Measurements from ENCODE around the gene RNF150. TPM values are rescaled to one million over a fixed set of nuclear protein-coding genes. Genes with fewer than 3 reads are reported as not detected.

The RNF150 gene
- total RNA-seq, 2 donors from 2014 or later: 2.3 to 4.6 TPM

DNA sequence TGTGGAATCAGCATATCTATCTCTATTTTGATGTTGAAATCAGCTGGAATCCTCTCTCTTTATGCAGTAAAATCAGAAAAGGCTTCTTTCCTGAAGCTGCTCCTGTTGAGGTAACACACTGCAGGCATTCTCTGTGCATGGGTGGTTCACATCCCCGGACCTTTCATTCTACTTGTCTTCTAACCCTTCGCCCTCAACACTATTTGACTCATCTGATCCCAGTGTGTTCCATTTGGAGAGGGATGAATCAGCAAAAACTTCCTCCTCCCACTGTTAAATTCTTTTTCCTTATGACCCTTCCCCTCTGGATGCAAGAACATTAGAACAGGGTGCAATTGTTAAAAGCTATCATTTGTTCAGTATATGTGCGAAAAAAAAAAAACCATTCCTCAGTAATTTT is 67.4 kb downstream of the RNF150 start:
- DNase-seq: no peak
- H3K36me3 ChIP-seq (replicated peaks in 1 of 2; ENCODE audit: insufficient read depth in 1 of 2, low read depth in 2 of 2): no peaks in the 10 kb centered on the region
- H3K4me3 ChIP-seq: no peak overlapping the region
- TF ChIP-seq, protein P1, sequence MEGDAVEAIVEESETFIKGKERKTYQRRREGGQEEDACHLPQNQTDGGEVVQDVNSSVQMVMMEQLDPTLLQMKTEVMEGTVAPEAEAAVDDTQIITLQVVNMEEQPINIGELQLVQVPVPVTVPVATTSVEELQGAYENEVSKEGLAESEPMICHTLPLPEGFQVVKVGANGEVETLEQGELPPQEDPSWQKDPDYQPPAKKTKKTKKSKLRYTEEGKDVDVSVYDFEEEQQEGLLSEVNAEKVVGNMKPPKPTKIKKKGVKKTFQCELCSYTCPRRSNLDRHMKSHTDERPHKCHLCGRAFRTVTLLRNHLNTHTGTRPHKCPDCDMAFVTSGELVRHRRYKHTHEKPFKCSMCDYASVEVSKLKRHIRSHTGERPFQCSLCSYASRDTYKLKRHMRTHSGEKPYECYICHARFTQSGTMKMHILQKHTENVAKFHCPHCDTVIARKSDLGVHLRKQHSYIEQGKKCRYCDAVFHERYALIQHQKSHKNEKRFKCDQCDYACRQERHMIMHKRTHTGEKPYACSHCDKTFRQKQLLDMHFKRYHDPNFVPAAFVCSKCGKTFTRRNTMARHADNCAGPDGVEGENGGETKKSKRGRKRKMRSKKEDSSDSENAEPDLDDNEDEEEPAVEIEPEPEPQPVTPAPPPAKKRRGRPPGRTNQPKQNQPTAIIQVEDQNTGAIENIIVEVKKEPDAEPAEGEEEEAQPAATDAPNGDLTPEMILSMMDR (IDR thresholded peaks at IDR 0.05): no peak
- no peak for TF ChIP-seq POLR2A (IDR thresholded peaks at IDR 0.05)
- H3K27ac ChIP-seq: no peak overlapping the region
- no peaks in the 10 kb centered on the region for H3K9me3 ChIP-seq
- no peaks in the 10 kb centered on the region for H3K27me3 ChIP-seq
- 66 to 84% methylated on average over 3 of the region's 3 CpGs for WGBS, 2 donors
- no peak for ATAC-seq
- intact Hi-C loops (cut with DNase I): no loop called here
- H3K4me1 ChIP-seq: no peaks in the 10 kb centered on the region

DNA sequence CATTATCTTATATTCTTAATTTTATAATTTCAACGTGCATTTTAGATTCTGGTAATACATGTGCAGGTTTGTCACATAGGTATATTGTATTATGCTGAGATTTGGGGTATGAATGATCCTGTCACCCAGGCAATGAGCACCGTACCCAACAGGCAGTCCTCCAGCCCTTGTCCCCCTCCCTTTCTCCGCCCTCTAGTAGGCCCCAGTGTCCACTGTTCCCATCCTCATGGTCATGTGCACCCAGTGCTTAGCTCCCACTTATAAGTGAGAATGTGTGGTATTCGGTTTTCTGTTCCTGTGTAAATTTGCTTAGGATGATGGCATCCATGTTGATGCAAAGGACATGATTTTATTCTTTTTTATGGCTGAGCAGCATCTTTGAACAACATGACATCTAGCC is 70.6 kb downstream of the RNF150 start:
- 63 to 69% methylated on average over 4 of the region's 4 CpGs for WGBS, 2 donors
- no peak overlapping the region for H3K4me3 ChIP-seq
- ATAC-seq: no peak
- DNase-seq: no peak
- H3K27me3 ChIP-seq: no peaks in the 10 kb centered on the region
- no peaks in the 10 kb centered on the region for H3K36me3 ChIP-seq (replicated peaks in 1 of 2; ENCODE audit: insufficient read depth in 1 of 2, low read depth in 2 of 2)
- no peak for TF ChIP-seq POLR2A (IDR thresholded peaks at IDR 0.05)
- TF ChIP-seq, protein P1 (IDR thresholded peaks at IDR 0.05): no peak
- no peaks in the 10 kb centered on the region for H3K9me3 ChIP-seq
- intact Hi-C loops (cut with DNase I): no loop called here
- H3K27ac ChIP-seq: no peak overlapping the region
- no peaks in the 10 kb centered on the region for H3K4me1 ChIP-seq

DNA sequence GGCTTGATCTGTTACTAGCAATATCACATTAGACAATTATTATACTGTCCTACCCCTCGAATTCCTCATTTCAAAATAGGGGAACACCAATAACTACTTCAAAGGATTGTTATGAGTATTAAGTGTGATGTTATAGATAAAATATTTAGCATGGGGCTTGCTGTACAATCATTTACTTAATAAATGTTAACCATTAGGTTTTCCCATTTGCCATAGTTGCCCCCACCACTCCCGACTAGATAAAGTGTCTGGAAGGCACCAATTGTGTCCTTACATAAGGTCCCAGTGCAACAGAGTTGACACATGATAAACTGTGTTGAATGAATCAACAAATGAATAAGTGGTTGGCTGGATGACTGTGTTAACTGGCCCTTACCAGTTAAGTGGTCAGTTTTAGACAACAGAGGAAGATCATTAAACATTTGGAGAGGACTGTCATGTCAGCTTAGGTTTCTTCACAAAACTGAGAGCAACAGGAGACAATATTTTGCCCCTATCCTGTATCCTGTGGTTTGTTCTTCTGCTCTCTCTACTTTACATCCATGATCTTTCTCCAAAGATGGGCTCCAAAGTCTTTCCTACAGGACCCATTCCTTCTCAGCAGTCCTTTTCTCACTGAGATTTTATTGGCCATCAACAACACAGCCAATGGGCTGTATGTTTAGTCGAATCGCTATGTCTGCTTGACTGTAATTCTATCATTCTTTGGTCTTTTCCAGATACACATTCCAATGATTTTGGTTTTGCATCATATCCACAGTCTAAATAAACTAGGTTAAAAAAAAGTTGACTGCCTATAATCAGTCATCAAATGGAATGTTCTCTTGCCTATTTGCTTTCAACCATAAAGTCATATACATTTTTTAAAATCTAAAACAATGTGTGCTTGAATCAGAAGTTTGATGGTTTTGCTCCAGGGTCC is 74.4 kb downstream of the RNF150 start:
- Histone ChIP-seq H3K4me1 (no peaks in the 10 kb centered on the region), H3K27me3 (no peaks in the 10 kb centered on the region), H3K27ac (no peak overlapping the region), H3K4me3 (no peak overlapping the region), H3K36me3 (replicated peaks in 1 of 2; ENCODE audit: insufficient read depth in 1 of 2, low read depth in 2 of 2) (no peaks in the 10 kb centered on the region), H3K9me3 (no peaks in the 10 kb centered on the region)
- WGBS, 2 donors: 40 to 47% methylated on average over 4 of the region's 4 CpGs
- TF ChIP-seq POLR2A (IDR thresholded peaks at IDR 0.05): no peak
- TF ChIP-seq, protein P1 (IDR thresholded peaks at IDR 0.05): no peak
- ATAC-seq (no peak), DNase-seq (no peak)
- intact Hi-C loops (cut with DNase I): no loop called here

DNA sequence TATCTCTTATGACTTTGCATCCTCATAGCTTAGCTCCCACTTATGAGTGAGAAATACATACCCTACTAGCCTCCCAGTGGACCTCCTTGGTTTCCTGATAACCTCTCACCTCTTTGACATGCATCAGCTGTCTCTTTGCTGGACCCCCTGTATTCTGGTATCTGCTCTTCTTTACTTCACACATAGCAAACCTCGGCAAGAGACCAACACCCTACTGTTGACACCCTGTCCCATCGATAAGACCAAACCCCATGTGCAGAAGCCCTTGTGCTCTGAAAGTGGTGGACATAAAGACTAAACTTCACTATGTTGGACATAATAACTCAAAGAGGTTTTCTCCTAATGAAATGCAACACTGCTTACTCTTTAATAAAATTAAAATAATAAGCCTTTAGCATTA is 75.7 kb downstream of the RNF150 start:
- Histone ChIP-seq H3K27me3 (no peaks in the 10 kb centered on the region), H3K9me3 (no peaks in the 10 kb centered on the region), H3K27ac (no peak overlapping the region), H3K4me3 (no peak overlapping the region), H3K4me1 (no peaks in the 10 kb centered on the region), H3K36me3 (replicated peaks in 1 of 2; ENCODE audit: insufficient read depth in 1 of 2, low read depth in 2 of 2) (no peaks in the 10 kb centered on the region)
- no peak for TF ChIP-seq POLR2A (IDR thresholded peaks at IDR 0.05)
- TF ChIP-seq, protein P1 (IDR thresholded peaks at IDR 0.05): no peak
- ATAC-seq: no peak
- intact Hi-C loops (cut with DNase I): no loop called here
- WGBS, 2 donors: 68 to 69% methylated on average over 2 of the region's 2 CpGs
- no peak for DNase-seq

DNA sequence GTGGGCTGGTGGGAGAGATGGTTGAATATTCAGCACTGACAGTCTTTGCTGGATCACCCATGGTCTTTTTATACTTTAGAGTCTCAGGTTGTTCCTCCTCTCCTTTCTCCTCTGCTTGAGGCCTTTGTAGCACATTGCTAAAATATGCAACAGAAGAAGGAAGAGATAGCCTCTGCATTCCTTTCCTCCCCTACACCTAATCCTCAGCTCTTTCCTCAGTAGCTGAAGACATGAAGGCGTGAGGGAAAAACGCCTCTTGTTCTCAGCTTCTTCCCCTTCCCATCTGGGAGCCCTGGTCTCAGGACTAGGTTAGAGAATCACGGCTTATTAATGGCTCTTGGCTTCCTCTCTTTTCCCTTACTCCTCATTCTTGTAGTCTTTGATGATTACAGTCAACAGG is 76.8 kb downstream of the RNF150 start:
- no peak for TF ChIP-seq POLR2A (IDR thresholded peaks at IDR 0.05)
- TF ChIP-seq, protein P1 (IDR thresholded peaks at IDR 0.05): no peak
- Histone ChIP-seq H3K27me3 (no peaks in the 10 kb centered on the region), H3K27ac (no peak overlapping the region), H3K4me3 (no peak overlapping the region), H3K4me1 (no peaks in the 10 kb centered on the region), H3K9me3 (no peaks in the 10 kb centered on the region), H3K36me3 (replicated peaks in 1 of 2; ENCODE audit: insufficient read depth in 1 of 2, low read depth in 2 of 2) (no peaks in the 10 kb centered on the region)
- ATAC-seq (no peak), DNase-seq (no peak)
- intact Hi-C loops (cut with DNase I): no loop called here
- WGBS, 2 donors: 69 to 70% methylated on average over 3 of the region's 3 CpGs

Data from body of pancreas (tissue), 4 donors.